CD1c-positive myeloid dendritic cell (primary cell): ENCODE measurements around the gene SRSF4.

Experiments used
- DNase-seq: peaks from one replicate; pipeline ENCODE4 v3.0.0-alpha.2; 2016; ENCODE audit errors: extremely low spot score

The SRSF4 gene

DNA sequence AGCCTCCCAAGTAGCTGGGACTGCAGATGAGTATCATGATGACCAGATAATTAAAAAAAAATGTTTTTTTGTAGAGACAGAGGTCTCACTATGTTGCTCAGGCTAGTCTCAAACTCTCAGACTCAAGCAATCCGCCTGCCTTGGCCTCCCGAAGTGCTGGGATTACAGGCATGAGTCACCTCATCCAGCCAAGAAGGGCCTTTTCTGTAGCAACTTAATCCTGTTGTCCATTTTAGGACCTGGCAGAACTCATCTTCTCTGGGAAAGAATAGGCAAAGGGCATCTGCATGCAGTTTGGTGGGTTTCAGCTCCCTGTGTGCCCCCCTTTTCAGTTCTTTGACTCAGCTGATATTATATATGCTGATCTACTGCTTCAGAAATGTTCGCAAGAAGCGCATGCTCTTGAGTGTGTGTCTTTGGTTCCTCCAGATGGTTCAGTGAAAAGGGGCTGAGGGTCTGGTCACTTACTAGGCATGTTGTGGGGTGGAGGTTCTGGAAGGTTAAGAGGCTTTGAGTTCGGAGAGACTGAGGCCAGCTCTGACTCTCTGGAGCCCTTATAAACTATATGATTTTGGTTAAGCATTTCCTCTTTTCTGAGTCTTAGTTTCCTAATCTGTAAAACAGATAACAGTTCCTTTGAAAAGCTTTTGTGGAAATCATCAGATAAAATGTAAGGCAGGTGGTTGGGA is 19.4 kb upstream of the SRSF4 start:
- no peak for DNase-seq

DNA sequence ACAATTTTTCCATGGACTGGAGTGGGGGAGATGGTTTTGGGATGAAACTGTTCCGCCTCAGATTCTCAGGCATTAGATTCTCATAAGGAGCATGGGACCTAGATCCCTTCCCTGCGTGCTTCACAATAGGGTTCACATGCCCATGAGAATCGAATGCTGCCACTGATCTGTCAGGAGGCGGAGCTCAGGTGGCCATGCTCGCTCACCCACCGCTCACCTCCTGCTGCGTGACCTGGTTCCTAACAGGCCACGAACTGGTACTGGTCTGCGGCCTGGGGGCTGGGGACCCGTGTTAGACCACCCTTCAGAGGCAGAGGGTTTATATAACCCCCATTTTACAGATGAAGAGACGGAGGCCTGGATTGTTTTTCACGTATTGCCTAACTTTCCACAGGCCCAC is 16.3 kb upstream of the SRSF4 start:
- DNase-seq: no peak

DNA sequence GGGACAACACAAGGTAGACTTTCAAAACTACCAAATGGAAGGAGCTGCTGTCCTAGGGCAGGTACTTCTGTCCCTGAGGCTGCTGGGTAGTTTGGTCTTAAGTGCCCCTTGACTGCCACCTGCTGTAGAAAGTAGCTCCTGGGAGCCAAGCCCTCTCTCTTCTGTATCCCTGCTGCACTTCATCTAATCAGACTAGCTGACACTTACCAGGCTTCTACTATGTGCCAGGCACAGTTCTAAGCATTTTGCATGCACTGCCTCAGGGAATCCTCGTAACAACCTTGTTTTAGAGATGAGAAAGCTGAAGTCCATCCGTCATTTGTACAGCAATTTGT is 15.9 kb upstream of the SRSF4 start:
- DNase-seq: no peak

DNA sequence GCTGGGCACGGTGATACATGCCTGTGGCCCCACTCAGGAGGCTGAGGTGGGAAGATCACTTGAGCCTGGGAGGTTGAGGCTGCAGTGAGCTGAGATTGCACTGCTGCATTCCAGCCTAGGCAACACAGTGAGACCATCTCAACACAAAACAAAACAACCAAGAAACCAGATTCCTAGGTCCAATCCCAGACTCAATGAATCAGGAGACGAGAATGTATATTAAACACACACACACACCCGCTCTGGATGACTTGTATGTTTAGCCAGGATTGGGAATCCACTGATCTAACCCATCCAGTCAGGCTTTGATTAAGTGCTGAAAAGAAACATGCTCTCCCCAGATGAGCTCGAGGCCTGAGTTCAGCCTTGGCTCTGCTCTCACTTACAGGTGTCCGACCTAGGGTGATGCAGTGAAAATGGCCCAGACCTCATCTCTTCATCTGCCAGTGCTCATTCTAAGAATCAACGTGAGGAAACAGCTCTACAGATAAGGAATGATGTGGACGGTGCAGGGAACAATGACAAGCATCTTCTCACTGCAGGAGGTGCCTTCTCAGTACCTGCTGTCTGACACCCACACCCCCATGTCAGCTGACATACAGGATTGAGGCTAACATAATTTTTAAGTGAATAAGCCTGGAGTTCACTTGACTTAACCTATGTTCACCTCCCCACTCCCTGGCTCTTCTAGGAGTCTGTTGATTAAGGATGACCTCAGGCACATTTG is 15.3 kb upstream of the SRSF4 start:
- DNase-seq: no peak

DNA sequence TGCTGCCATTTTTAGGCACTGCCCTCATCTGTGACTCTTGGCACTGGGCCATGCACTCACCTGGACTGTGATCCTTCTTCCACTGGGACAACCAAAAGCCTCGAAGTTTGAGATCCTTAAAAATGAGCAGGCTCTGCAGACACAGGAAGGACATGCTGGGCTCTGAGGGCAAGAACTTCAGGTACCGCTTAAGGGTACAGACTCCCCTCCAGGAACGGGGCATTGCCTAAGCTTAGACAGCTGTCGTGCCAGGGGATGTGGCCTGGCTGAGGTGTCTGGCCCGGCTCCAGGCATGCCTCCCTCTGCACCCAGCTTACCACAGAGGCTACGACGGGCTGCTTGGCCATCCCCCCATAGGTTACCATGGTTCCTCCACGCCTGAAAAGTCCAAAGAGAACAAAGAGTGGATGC is 14.2 kb upstream of the SRSF4 start:
- DNase-seq: no peak

DNA sequence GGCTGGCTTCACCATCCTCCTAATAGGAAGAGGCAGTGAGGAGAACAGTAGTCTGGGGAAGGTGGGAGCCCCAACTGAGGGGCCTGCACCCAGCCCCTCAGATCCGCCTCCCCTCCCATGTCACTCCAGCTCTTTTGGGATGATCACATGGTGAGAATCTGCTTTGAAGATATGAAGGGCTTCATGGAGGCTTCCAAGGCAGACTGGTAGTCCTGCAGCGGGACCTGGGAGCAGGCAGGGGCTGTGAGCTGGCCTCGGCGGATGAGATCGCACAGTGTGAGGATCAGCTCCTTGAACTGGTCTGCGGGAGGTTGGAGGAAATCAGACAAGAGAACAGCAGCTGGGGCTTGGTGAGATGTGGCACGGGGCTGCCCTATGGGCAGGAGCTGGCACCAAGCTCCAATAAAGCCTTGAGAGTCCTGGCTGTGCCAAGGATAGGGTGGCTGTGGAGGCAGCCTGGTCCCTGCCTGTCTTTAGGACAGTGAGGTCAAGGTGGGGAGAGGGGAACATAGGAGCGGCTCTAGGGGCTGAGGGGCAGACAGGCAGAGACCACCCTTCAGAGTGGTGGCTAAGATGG is 12.3 kb upstream of the SRSF4 start:
- no peak for DNase-seq

DNA sequence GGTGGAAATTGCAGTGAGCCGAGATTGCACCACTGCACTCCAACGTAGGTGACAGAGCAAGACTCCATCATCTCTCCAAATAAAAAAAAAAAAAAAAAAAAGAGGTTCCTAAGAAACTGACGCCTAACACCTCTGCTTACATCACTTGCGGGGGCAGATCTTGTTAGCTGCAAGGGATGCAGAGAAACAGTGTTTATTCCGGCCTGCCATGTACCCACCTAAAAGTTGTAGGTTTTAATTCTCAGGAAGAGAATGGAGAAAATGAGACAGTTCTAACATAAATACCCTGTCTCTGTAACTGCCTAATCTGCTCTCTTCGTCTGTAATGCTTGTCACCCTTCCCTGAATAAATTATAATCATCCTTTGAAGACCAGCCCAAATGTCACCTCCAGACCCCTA is 9.0 kb upstream of the SRSF4 start:
- no peak for DNase-seq

DNA sequence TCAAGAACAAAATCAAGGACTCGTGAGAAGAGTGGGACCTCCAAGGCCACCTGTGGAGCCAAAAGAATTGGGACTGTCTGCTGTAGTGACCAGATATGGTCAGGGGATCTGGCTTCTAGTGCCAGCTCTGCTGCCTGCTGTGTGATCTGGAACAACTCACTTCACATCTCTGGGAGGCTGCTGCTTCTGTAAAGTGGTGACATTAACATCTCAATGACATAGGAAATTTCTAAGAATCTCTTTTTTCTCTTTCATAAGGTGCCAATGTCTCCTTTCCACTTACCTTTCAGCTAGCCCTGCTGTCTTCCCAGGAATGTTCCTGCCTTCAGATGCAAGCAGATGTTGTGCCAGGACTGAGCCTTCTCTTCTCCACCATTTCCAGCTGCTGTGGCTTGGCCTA is 5.0 kb upstream of the SRSF4 start:
- DNase-seq: no peak

DNA sequence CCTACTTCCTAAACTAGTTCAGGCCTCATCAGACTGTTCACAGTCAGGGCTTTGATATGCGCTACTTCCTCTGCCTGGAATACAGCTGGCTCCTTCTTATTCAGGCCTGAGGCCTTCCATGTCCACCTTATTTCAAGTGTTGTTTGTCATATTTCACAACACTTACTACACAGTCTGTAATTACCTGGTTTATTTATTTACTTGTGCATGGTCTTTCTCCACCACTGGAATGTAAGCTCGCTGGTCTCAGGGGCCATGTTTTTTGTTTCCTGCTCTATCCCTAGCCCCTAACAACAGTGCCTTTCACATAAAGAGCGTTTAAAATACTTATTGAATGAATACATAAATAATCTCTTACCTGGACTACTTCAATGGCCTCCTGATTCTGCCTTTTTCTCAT is 4.6 kb upstream of the SRSF4 start:
- no peak for DNase-seq

DNA sequence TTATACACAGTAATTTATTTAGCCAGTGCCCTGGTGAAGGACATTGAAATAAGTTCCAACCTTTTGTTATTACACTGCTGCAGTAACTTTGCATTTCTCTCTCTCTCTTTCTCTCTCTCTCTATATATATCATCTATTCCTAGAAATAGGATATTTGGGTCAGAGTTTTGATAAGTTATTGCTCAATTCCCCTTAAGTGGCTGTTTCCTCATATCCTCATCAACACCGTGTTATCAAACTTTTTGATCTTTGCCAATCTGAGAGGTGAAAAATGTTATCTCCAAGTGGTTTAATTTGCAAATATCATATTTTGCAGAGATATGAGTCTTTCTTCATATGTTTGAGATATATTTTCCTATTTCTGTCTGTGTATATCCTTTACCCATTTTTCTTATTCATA is 1.6 kb upstream of the SRSF4 start:
- DNase-seq: peak; percentile 13

DNA sequence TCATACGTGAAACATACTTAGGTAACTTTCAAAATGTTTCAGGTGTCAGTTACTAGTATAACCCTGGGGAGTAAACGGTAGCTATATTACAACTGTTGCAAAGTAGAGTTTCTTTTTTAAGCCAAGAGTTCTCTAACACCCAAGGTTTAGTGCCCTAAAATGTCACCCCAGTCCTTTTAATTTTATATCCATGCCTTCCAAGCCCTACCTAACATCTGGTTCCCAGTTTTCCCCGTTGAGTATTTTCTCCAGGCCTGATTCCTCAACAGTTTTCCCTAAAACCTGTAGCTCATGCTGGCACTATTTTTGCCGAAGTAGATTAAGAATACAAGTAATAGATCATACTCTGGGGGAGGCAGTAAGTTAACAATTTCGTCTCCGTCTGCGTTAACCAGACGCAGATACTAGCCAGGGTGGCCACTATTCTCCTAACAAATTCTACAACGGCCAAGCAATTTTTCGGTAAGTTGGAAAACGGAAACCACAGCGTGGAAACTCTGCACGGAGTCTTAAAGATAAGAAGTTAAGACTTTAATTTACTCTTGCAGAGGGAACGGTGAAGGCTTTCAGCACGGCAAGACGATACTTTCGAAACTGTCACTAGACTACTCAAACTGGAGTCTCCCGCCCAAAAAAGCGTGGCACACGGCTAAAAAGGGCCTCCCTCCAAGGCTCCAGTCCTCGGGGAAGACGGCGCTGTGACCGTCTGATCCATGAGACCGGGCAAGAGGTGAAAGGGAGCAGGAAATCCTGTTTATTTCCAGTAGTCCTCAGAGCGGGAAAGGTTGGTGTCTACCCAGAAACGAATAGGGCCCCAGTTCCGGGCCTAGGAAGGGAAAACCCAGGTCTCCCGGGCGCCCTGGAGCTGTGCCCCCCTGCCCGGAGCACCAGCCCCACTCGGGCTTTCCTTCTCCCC is 945 bp downstream of the SRSF4 start:
- DNase-seq: no peak

DNA sequence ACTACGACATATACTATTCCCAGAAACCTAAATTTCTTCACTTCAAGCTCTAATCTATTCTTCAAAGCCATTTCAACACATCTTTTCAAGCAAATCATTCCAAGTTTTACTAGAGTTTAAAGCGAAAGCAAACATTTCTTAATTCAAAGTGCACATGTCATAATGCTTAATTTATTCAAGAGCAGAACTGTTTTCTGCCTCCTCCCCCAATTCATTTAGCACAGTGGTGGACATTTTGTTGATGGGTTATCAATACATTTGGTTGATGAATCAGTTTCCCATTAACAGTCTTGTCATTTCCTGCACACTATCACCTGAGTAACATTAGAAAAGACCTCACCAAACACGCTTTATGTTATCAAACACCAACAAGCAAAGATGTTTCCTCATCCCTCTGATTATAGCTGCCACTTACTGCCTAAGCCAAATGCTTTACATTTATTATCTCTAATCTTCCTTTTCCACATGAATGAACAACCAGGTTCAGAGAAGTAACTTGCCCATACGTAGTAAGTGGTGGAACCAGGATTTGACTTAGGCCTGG is 2.0 kb downstream of the SRSF4 start:
- peak; percentile 26 for DNase-seq

DNA sequence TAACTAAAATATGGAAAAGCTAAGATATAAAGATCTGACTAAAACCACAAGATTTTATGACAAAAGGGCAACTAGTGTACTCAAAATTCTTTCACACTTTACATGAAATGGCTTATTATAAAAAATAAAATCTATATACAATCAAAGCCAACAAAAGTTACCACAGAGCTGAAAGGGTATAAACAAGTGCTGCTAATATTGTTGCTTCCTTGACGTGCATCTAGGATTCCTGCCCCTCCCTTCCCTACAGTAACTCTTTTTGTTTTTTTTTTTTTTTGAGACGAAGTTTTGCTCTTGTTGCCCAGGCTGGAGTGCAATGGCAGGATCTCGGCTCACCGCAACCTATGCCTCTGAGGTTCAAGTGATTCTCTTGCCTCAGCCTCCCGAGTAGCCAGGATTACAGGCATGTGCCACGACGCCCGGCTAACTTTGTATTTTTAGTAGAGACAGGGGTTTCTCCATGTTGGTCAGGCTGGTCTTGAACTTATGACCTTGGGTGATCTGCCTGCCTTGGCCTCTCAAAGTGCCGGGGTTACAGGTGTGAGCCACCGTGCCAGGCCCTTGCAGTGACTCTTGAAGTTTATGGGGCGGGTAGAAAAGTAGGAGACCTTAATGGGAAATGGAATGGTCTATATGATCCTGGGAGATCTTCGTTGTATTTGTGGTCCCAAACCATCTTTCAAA is 4.5 kb downstream of the SRSF4 start:
- DNase-seq: no peak

DNA sequence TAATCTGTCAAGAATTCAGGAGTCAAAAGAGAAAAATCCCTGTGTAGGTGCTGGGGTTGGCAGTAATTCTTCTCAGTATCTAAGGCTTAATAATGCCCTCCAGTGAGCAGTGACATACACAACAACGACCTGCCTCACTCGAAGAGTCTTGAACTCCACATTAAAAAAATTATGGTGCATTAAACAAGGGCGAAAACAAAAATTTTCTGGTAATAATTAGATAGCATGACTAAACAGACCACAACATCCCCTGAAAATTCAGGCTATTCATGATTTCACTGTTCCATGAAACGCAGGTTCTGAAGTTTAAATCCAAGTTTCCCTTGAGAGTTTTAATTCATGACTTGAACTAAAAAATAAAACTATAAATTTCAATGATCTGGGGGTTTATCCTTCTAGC is 5.1 kb downstream of the SRSF4 start:
- DNase-seq: no peak

DNA sequence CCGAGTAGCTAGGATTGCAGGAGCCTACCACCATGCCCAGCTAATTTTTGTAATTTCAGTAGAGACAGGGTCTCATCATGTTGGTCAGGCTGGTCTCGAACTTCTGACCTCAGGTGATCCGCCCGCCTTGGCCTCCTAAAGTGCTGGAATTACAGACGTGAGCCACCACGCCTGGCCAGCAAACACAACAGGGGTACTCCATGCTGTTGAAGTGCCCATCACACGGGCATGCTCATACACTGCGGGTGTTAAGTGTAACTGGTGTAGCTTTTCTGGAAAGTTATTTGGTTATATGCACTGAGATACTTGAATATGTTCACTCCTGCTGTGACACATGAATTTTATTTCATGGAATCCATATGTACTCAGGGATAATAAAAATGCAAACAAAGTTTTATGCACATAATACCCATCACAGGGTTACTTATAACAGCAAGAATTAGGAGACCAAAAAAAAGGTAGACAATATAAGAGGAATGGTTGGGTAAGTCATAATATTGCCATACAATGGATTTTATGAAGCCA is 9.2 kb downstream of the SRSF4 start:
- DNase-seq: no peak

DNA sequence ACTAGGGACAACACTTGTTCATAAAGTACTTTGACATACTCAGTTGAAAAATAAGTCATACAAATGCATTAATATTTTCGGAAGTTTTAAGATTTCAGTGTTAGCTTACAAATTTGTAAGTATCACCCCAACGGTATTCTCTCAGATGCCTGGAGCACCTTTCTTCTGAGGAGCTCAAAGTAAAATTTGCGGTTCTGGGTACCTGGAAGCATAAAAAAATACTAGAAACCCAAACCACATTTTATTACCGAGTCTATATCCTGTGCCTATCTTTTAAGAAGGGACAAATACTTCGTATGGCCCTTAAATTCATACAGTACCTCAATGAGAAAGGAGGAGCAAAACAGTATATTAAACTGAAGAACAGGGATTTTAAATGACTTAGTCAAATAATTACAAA is 10.2 kb downstream of the SRSF4 start:
- no peak for DNase-seq

DNA sequence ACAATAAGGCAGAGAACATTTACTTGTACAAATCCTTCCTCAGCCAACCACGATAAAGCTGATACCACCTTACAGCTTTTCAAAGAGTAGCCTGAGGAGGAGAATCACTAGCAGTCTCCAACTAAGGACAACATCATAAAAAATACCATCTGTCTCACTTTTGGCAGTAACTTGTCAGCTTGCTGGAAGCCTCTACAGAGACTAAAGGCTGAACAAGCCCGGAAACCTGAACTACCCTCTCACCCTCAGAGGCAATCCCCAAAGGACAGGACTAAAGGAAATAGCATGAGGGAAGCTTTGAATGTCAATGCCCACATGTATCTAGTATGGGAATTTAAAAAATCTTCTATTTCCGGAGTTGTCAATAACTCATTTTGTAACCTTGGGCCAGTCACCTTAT is 10.6 kb downstream of the SRSF4 start:
- DNase-seq: no peak

DNA sequence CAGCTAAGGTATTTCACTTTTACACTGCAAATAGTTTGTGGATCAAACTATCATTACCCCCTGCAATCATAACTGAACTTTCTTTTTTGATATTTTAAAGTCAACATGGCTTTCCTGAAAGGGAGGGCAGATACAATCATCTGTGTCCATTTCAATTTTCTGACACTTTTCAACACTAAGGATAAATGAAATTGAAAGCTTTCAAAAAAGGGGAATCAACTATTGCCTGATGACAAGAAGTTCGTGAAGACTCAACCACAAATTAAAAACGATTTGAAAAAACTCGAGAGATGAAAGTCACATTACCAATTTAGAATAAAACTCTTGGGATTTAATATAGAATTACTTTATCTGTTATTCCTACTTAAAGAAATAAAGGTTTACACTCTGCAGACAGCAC is 11.7 kb downstream of the SRSF4 start:
- DNase-seq: no peak

DNA sequence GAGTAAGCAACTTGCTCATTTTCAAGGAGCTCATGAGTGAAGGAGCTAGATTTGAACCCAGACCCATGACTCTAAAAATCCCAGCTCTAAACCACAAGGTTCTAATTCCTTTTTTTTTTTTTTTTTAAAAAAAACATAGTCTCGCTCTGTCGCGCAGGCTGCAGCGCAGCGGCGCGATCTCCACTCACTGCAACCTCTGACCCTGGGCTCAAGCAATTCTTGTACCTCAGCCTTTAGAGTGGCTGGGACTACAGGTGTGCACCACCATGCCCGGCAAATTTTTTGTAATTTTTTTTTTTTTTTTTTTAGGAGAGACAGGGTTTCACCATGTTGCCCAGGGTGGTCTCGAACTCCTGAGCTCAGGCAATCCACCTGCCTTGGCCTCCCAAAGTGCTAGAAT is 13.8 kb downstream of the SRSF4 start:
- DNase-seq: no peak

DNA sequence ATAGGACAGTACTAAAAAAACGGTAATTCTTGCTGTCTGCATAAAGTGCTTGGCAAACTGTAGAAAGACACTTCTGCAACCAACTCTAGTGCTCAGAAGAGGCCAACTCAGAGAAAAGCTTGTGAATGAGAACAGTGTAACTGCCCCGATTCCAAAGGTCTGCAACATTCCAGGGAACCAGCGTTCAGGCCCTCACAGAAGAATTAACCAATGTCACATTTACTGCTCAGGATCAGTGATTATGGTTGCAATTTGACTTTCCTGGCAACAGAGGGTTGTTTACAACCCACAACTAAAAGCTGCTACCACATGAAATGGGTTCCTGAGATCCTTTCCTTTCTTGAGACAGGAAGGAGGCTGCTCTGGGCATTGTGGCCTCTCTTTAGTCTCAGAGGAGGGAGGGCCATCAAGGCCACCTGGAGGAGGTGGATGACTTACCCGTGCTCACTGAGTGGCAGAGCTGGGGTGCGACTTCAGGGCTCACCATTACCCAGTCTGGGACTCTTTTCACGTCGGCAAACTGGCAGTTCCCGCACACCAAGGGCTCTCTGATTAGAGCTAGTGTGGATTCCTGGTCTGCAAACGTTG is 15.3 kb downstream of the SRSF4 start:
- no peak for DNase-seq

DNA sequence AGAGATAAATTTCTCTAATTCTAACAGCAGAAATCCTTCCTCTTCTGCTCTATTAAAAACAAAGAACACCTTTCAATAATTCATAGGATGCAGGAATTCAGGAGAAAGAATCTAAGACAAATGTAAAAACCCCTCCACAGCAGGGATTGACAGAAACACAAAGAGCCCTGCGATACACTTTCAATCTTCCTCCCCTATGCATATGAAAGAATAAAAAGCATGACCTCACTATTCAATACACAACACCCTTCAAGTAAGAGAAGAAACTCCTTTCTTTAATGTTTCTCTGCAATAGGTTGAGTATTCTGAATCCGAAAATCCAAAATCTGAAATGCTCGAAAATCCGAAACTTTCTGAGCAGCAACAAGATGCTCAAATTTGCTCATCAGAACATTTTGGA is 17.1 kb downstream of the SRSF4 start:
- no peak for DNase-seq
